GM10248 (cell line): ENCODE results near the gene RASA3.

Experiments used
- CTCF ChIA-PET: fragments of 300-600 bp; sonication (Branson Sonifier 250); formaldehyde crosslinking; extraction: SDS; loops from one replicate; lab custom pipeline; 2021; ENCODE audit warnings: antibody characterized with exemption; lab: Yijun Ruan, JAX
- POLR2A ChIA-PET: fragments of 350-650 bp; sonication (Branson Sonifier 250); formaldehyde crosslinking; extraction: SDS; loops from one replicate; lab custom pipeline; 2020; ENCODE audit warnings: antibody characterized with exemption; lab: Yijun Ruan, JAX
- DNase-seq: peaks from one replicate; pipeline ENCODE4 v3.0.0; 2012; ENCODE audit errors: extremely low spot score
- CTCF ChIP-seq: IDR thresholded peaks from 2 replicates; pipeline ENCODE4 v1.5.1; 2012; ENCODE audit warnings: mild to moderate bottlenecking, low read depth; ENCODE audit errors: extremely low read depth, missing control alignments, control extremely low read depth

RASA3 gene

DNA sequence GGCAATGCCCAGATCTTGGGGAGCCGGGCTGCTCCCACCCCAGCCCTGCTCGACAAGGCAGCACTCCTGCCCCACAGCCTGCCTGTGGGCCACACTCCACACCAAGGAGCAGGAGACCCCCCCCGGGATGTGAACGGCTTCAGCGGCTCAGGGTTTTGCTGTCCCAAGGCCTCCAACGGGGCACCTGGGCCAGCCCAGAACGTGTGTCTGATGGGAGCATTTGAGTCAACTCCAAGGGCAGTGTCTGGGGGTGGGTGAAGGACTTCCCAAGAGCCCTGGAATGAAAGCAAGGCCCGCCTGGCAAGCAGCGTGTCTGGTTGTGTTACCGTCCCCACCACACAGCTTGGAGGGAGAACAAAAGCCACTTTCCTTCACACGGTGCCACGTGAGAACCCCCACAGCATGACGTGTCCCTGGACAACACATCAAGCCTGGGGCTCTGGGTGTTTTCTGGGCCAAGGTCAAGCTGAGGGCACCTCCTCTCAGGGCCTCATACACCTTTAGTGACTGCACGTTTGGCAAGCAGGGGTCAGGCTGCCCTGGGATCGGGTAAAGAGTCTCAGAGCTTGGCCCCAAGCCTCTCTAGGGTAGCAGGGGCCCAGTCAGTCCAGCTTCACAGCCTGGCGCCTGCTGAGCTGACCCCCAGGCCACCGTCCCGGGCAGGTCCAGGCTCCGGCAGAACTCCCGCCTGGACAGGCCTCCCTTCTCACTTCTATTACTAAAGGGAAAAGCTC, 164.5 kb downstream of the RASA3 start:
- ChIA-PET POLR2A (no interaction called here), CTCF (no interaction called here)
- no peak for DNase-seq
- no peak for TF ChIP-seq CTCF

GRCh38 chr13:113967206-113967720, 165.2 kb downstream of the RASA3 start:
- TF ChIP-seq CTCF = no peak
- CTCF ChIA-PET = no interaction called here
- no peak for DNase-seq
- POLR2A ChIA-PET = no interaction called here

DNA sequence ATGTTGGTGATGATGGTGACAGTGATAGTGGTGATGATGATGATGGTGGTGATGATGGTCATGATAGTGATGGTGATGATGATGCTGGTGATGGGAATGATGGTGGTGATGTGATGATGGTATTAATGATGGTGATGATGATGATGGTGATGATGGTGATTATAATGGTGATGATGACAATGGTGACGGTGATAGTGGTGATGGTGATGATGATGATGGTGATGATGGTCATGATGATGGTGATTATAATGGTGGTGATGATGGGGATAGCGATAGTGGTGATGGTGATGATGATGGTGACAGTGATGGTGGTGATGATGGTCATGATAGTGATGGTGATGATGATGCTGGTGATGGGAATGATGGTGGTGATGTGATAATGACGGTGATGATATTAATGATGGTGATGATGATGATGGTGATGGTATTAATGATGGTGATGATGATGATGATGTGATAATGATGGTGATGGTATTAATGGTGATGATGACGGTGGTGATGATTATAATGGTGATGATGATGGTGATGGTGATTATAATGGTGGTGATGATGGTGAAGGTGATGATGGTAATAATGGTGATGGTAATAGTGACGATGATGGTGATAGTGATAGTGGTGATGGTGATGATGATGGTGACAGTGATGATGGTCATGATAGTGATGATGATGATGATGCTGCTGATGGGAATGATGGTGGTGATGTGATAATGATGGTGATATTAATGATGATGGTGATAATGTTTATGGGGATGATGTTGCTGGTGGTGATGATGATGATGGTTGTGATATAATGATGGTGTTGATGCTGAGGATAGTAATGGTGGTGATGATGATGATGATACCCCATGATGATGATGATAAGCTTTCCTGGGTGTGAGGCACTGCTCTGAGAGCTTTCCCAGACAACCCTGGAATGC, 166.2 kb downstream of the RASA3 start:
- ChIA-PET CTCF (no interaction called here), POLR2A (no interaction called here)
- DNase-seq = no peak
- no peak for TF ChIP-seq CTCF

- DNase-seq = no peak
- TF ChIP-seq CTCF = no peak
- ChIA-PET POLR2A (no interaction called here), CTCF (no interaction called here)
Observed at GRCh38 chr13:113965383-113965874, 167.0 kb downstream of the RASA3 start.

DNA sequence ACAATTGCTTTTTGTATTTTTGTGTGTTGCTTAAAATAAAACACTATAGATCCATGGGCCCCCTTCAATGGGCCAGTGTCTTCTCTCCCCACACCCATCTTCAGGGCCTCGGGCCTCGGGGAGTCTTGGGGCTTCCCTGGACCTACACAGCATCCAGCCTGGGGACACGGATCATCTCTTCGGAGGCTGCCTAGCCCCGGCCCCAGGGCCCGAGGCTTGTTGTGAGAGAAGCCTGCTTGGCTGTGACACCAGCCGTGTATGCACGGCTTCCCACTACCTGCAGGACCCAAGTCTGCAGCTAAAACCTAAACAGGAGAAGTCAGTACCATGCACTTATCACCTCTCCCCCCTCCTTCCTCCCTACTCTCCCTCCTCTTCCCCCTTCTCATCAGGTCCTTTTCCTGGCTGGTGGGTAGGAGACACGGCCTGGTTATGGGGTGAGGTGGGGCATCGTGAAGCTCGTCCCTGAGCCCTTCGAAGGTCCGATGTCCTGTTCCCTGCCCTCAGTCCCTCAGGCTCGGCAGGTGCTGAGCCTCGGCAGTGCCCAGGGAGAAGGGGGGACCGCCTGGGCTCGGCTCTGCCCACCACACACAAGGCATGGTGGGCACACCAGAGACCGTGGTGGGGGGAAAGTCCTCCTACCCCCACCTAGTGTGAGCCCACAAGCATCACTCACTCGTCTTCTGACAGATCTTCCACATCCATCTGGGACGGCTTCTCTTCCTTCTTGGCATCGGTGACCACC, 168.0 kb downstream of the RASA3 start:
- ChIA-PET POLR2A (no interaction called here), CTCF (no interaction called here)
- DNase-seq = no peak
- no peak for TF ChIP-seq CTCF

- ChIA-PET POLR2A (no interaction called here), CTCF (no interaction called here)
Observed at GRCh38 chr13:113963376-113963775, 169.0 kb downstream of the RASA3 start.

More at GRCh38 chr13:113963376-113963775, 169.0 kb downstream of the RASA3 start:
- no peak for TF ChIP-seq CTCF
- no peak for DNase-seq
